ENCODE measurements around the gene CCT6A. TPM values are rescaled to one million over a fixed set of nuclear protein-coding genes. Genes with fewer than 3 reads are reported as not detected.
"Not testable (repeated sequence)": the region's sequence is repeated elsewhere in the genome, so short reads cannot be mapped to it uniquely, and the experiment has no call there.

The CCT6A gene
- total RNA-seq, 3 donors from 2014 or later, result 75.7 to 137 (median 112) TPM

- peak within 1 kb of the TSS; percentile 81 to 85 (median 81) for H3K4me3 ChIP-seq
- no peaks in the 10 kb centered on the region for H3K4me1 ChIP-seq
- H3K27ac ChIP-seq, result peak within 1 kb of the TSS; percentile 87 to 95
- TF ChIP-seq POLR2AphosphoS5 (IDR thresholded peaks at IDR 0.05) (peak; percentile 77 to 86 (median 80)), CTCF (IDR thresholded peaks at IDR 0.05) (peak in 1 of 3 donors; percentile 20), POLR2A (IDR thresholded peaks at IDR 0.05) (peak; percentile 80)
- no peaks in the 10 kb centered on the region for H3K27me3 ChIP-seq
- H3K9me3 ChIP-seq, result no peaks in the 10 kb centered on the region
- intact Hi-C loops (cut with DNase I; ENCODE audit: low total_unique reads), result no loop called here
- peak; percentile 78 to 85 for DNase-seq (ENCODE audit: low spot score in 2 of 2)
- H3K36me3 ChIP-seq, result no peaks in the 10 kb centered on the region
Measured at GRCh38 chr7:56063882-56064625, 12.5 kb downstream of the CCT6A start, which contains the start of gene SUMF2. Gene SUMF2 (plus strand): TSS chr7:56064286. CDS start chr7:56064312, 26 bp downstream.

- H3K4me3 ChIP-seq; H3K27me3 ChIP-seq; H3K9me3 ChIP-seq; H3K36me3 ChIP-seq; intact Hi-C loops (cut with DNase I; ENCODE audit: low total_unique reads); DNase-seq (ENCODE audit: low spot score in 2 of 2); H3K27ac ChIP-seq; H3K4me1 ChIP-seq: not testable (repeated sequence)
Measured at GRCh38 chr7:56066376-56066775, 14.8 kb downstream of the CCT6A start.

- H3K9me3 ChIP-seq, result no peaks in the 10 kb centered on the region
- intact Hi-C loops (cut with DNase I; ENCODE audit: low total_unique reads), result no loop called here
- H3K36me3 ChIP-seq, result no peaks in the 10 kb centered on the region
- peak in 1 of 3 donors; percentile 28 for TF ChIP-seq POLR2AphosphoS5 (IDR thresholded peaks at IDR 0.05)
- TF ChIP-seq CTCF (IDR thresholded peaks at IDR 0.05), result peak; percentile 66 to 93 (median 89)
- no peak for TF ChIP-seq POLR2A (IDR thresholded peaks at IDR 0.05)
- H3K4me1 ChIP-seq, result peaks cover 3 to 9% of the 10 kb centered on the region in 2 donors
- peak; percentile 92 to 94 for DNase-seq (ENCODE audit: low spot score in 2 of 2)
- H3K4me3 ChIP-seq, result no peak overlapping the region
- no peaks in the 10 kb centered on the region for H3K27me3 ChIP-seq
- H3K27ac ChIP-seq, result peak overlapping the region; percentile 74 to 80
Measured at GRCh38 chr7:56074371-56074791, 22.8 kb downstream of the CCT6A start.

- TF ChIP-seq POLR2A (IDR thresholded peaks at IDR 0.05) (no peak), CTCF (IDR thresholded peaks at IDR 0.05) (no peak), POLR2AphosphoS5 (IDR thresholded peaks at IDR 0.05) (no peak)
- H3K4me1 ChIP-seq, result peaks cover 7 to 22% of the 10 kb centered on the region in 2 donors
- no peaks in the 10 kb centered on the region for H3K9me3 ChIP-seq
- DNase-seq (ENCODE audit: low spot score in 2 of 2), result no peak
- no peak overlapping the region for H3K4me3 ChIP-seq
- peak overlapping the region; percentile 92 for H3K27ac ChIP-seq
- H3K27me3 ChIP-seq, result no peaks in the 10 kb centered on the region
- intact Hi-C loops (cut with DNase I; ENCODE audit: low total_unique reads), result no loop called here
- no peaks in the 10 kb centered on the region for H3K36me3 ChIP-seq
Measured at GRCh38 chr7:56077681-56078080, 26.1 kb downstream of the CCT6A start.

GRCh38 chr7:56078196-56078595 lies 26.6 kb downstream of the CCT6A start:
- TF ChIP-seq CTCF (IDR thresholded peaks at IDR 0.05) (no peak), POLR2AphosphoS5 (IDR thresholded peaks at IDR 0.05) (no peak), POLR2A (IDR thresholded peaks at IDR 0.05) (no peak)
- intact Hi-C loops (cut with DNase I; ENCODE audit: low total_unique reads), result no loop called here

More at GRCh38 chr7:56078196-56078595, 26.6 kb downstream of the CCT6A start:
- no peak overlapping the region for H3K4me3 ChIP-seq
- no peak for DNase-seq (ENCODE audit: low spot score in 2 of 2)
- H3K36me3 ChIP-seq, result no peaks in the 10 kb centered on the region
- H3K9me3 ChIP-seq, result no peaks in the 10 kb centered on the region
- H3K4me1 ChIP-seq, result peaks cover 7 to 22% of the 10 kb centered on the region in 2 donors
- H3K27ac ChIP-seq, result peak overlapping the region; percentile 92
- H3K27me3 ChIP-seq, result no peaks in the 10 kb centered on the region

All from breast epithelium (tissue), 4 donors.